ENCODE measurements around the gene CELA2A.

CELA2A gene

DNA sequence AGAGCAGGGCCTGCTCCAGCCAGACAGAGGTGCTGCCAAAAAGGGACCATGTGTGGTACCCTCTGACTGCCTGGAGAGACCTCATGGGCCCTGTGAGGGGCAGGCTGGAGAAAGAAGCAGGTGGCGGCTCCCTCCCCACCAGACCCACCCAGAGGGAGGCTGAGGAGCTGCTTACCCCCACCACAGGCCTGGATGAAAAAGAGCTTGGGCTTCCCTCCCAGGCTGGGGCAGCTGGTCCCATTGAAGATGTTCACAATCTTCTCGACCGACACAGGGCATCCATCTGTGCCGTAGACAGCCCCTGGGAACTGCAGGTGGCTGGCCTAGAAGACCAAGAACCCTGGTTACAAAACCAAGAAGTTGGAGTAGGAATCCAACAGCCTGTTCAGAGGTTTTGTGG lies 47.9 kb downstream of the CELA2A start:
- Histone ChIP-seq H3K4me3 (ENCODE audit: low read length, poor library complexity, severe bottlenecking) (no peak overlapping the region), H3K36me3 (ENCODE audit: insufficient read depth, low read length) (no peaks in the 10 kb centered on the region; the same call in 1 of the 2 replicates), H3K27me3 (ENCODE audit: insufficient read depth, low read length, poor library complexity, severe bottlenecking) (no peaks in the 10 kb centered on the region), H3K9me3 (ENCODE audit: insufficient read depth, low read depth, low read length) (no peaks in the 10 kb centered on the region), H2AFZ (ENCODE audit: low read length) (no peak overlapping the region), H3K9me2 (replicated peaks; ENCODE audit: low read depth, low read length) (no peaks in the 10 kb centered on the region), H3F3A (ENCODE audit: low read depth) (no peaks in the 10 kb centered on the region), H3K4me2 (ENCODE audit: low read depth, low read length, poor library complexity, severe bottlenecking) (no peak overlapping the region), H3K4me1 (ENCODE audit: insufficient read depth, low read length, poor library complexity, severe bottlenecking) (no peaks in the 10 kb centered on the region), H4K20me1 (ENCODE audit: insufficient read depth, low read length, poor library complexity, severe bottlenecking) (no peaks in the 10 kb centered on the region), H3K9ac (ENCODE audit: low read depth, low read length, poor library complexity, severe bottlenecking) (no peak overlapping the region), H3K79me2 (ENCODE audit: insufficient read depth, low read length) (no peaks in the 10 kb centered on the region)
- TF ChIP-seq EZH2phosphoT487 (IDR thresholded peaks at IDR 0.05; ENCODE audit: borderline replicate concordance): no peak
- TF ChIP-seq, protein P1, sequence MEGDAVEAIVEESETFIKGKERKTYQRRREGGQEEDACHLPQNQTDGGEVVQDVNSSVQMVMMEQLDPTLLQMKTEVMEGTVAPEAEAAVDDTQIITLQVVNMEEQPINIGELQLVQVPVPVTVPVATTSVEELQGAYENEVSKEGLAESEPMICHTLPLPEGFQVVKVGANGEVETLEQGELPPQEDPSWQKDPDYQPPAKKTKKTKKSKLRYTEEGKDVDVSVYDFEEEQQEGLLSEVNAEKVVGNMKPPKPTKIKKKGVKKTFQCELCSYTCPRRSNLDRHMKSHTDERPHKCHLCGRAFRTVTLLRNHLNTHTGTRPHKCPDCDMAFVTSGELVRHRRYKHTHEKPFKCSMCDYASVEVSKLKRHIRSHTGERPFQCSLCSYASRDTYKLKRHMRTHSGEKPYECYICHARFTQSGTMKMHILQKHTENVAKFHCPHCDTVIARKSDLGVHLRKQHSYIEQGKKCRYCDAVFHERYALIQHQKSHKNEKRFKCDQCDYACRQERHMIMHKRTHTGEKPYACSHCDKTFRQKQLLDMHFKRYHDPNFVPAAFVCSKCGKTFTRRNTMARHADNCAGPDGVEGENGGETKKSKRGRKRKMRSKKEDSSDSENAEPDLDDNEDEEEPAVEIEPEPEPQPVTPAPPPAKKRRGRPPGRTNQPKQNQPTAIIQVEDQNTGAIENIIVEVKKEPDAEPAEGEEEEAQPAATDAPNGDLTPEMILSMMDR (conservative IDR thresholded peaks at IDR 0.05; ENCODE audit: low read length): no peak

DNA sequence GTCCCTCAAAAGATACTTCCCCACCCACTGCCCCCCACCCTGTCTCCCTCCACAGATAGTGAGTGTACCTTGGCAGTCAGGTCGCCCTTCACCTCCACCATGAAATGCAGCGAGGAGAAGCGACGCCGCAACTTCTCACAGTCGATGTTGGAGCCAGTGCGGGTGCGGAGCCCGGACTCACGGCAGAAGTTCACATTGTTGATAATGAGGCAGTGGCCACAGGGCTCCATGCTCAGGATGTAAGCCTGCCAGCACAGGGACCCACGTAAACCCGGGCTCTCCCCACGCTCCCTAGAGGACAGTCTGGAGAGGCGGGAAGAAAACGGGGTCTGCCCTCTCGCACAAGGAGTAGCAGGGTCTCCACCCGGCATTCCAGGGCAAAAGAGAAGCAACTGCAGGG lies 50.3 kb downstream of the CELA2A start:
- no peak overlapping the region for H3K4me3 ChIP-seq (ENCODE audit: low read length, poor library complexity, severe bottlenecking)
- H3K4me1 ChIP-seq (ENCODE audit: insufficient read depth, low read length, poor library complexity, severe bottlenecking): no peaks in the 10 kb centered on the region
- TF ChIP-seq, protein P1 (conservative IDR thresholded peaks at IDR 0.05; ENCODE audit: low read length): no peak
- TF ChIP-seq EZH2phosphoT487 (IDR thresholded peaks at IDR 0.05; ENCODE audit: borderline replicate concordance): no peak
- H3K79me2 ChIP-seq (ENCODE audit: insufficient read depth, low read length): no peaks in the 10 kb centered on the region
- H4K20me1 ChIP-seq (ENCODE audit: insufficient read depth, low read length, poor library complexity, severe bottlenecking): no peaks in the 10 kb centered on the region
- no peak overlapping the region for H2AFZ ChIP-seq (ENCODE audit: low read length)
- H3F3A ChIP-seq (ENCODE audit: low read depth): no peaks in the 10 kb centered on the region
- H3K9me2 ChIP-seq (replicated peaks; ENCODE audit: low read depth, low read length): no peaks in the 10 kb centered on the region
- H3K4me2 ChIP-seq (ENCODE audit: low read depth, low read length, poor library complexity, severe bottlenecking): no peak overlapping the region
- no peak overlapping the region for H3K9ac ChIP-seq (ENCODE audit: low read depth, low read length, poor library complexity, severe bottlenecking)
- H3K27me3 ChIP-seq (ENCODE audit: insufficient read depth, low read length, poor library complexity, severe bottlenecking): no peaks in the 10 kb centered on the region
- no peaks in the 10 kb centered on the region for H3K9me3 ChIP-seq (ENCODE audit: insufficient read depth, low read depth, low read length)
- H3K36me3 ChIP-seq (ENCODE audit: insufficient read depth, low read length): no peaks in the 10 kb centered on the region; the same call in 1 of the 2 replicates

DNA sequence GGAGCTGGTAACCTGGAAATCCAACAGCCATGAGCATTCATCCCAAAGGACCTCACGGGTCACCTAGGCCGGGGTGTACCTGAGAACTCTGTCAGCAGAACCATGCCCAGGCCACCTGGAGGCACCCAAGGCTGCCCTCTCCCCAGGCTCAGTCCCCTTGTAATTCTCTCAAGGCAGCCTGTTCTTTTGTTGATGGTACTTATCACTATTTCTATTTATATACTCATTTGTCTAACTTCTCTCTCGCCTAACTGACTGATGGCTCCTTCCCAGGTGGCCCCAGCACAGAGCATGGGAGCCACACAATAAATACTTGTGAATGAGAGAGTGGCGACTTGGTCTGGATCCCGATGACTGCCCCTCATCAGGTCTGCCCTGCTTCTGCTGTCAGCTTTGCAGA lies 50.7 kb downstream of the CELA2A start:
- H3K27me3 ChIP-seq (ENCODE audit: insufficient read depth, low read length, poor library complexity, severe bottlenecking): no peaks in the 10 kb centered on the region
- H2AFZ ChIP-seq (ENCODE audit: low read length): no peak overlapping the region
- no peaks in the 10 kb centered on the region for H3K79me2 ChIP-seq (ENCODE audit: insufficient read depth, low read length)
- TF ChIP-seq, protein P1 (conservative IDR thresholded peaks at IDR 0.05; ENCODE audit: low read length): no peak
- TF ChIP-seq EZH2phosphoT487 (IDR thresholded peaks at IDR 0.05; ENCODE audit: borderline replicate concordance): no peak
- H3F3A ChIP-seq (ENCODE audit: low read depth): no peaks in the 10 kb centered on the region
- no peaks in the 10 kb centered on the region for H3K9me2 ChIP-seq (replicated peaks; ENCODE audit: low read depth, low read length)
- H3K4me1 ChIP-seq (ENCODE audit: insufficient read depth, low read length, poor library complexity, severe bottlenecking): no peaks in the 10 kb centered on the region
- no peak overlapping the region for H3K4me3 ChIP-seq (ENCODE audit: low read length, poor library complexity, severe bottlenecking)
- H3K9me3 ChIP-seq (ENCODE audit: insufficient read depth, low read depth, low read length): no peaks in the 10 kb centered on the region
- no peaks in the 10 kb centered on the region for H4K20me1 ChIP-seq (ENCODE audit: insufficient read depth, low read length, poor library complexity, severe bottlenecking)
- no peak overlapping the region for H3K4me2 ChIP-seq (ENCODE audit: low read depth, low read length, poor library complexity, severe bottlenecking)
- H3K36me3 ChIP-seq (ENCODE audit: insufficient read depth, low read length): peaks cover 4% of the 10 kb centered on the region; the same call in 1 of the 2 replicates
- no peak overlapping the region for H3K9ac ChIP-seq (ENCODE audit: low read depth, low read length, poor library complexity, severe bottlenecking)
